PC-9 (cell line): ENCODE measurements around the gene FNDC3B. TPM values are rescaled to one million over a fixed set of nuclear protein-coding genes. Genes with fewer than 3 reads are reported as not detected.

Experiments
- BruUV-seq: library from RNA; stranded (reverse); fragments of 400-500 nt; replicated peaks from 2 replicates; lab custom pipeline; 2021; lab: Mats Ljungman, UMichigan
- CTCF ChIA-PET: fragments of 300-600 bp; sonication (Branson Sonifier 250); formaldehyde crosslinking; loops from one replicate; lab custom pipeline; 2022; ENCODE audit warnings: antibody characterized with exemption; lab: Charles Lee
- POLR2A ChIA-PET: fragments of 300-600 bp; sonication (Branson Sonifier 250); formaldehyde crosslinking; loops from one replicate; lab custom pipeline; 2022; ENCODE audit warnings: antibody characterized with exemption; ENCODE audit not compliant: unreplicated experiment; lab: Charles Lee
- DNase-seq, 2 experiments: peaks; one replicate each; pipeline versions ENCODE4 v3.0.0 to v3.0.0-alpha.2; 2015 to 2022; ENCODE audit warnings: mixed read lengths in 1 of 2
- H2AFZ ChIP-seq: fragments of 200-600 bp; sonication (generic); 2 replicates; pipeline ENCODE4 v1.8.1; 2017; ENCODE audit warnings: antibody characterized with exemption
- H3F3A ChIP-seq: fragments of 200-600 bp; sonication (generic); 2 replicates; pipeline ENCODE4 v1.8.1; 2017; ENCODE audit warnings: antibody characterized with exemption, mild to moderate bottlenecking, low read depth; ENCODE audit not compliant: insufficient read depth
- H3K27ac ChIP-seq: fragments of 200-600 bp; sonication (generic); 2 replicates; pipeline ENCODE4 v1.6.1; 2016; ENCODE audit warnings: mixed run types
- H3K27me3 ChIP-seq: fragments of 200-600 bp; sonication (generic); 2 replicates; pipeline ENCODE4 v1.6.1; 2016; ENCODE audit warnings: low read depth, mixed run types; ENCODE audit not compliant: insufficient read depth
- H3K36me3 ChIP-seq: fragments of 200-600 bp; sonication (generic); 2 replicates; pipeline ENCODE4 v1.6.1; 2016; ENCODE audit warnings: low read depth, mixed run types
- H3K4me1 ChIP-seq: fragments of 200-600 bp; sonication (generic); replicated peaks from 2 replicates; pipeline ENCODE4 v1.6.1; 2016; ENCODE audit warnings: mixed run types; ENCODE audit not compliant: insufficient read depth
- H3K4me2 ChIP-seq: fragments of 200-600 bp; sonication (generic); 2 replicates; pipeline ENCODE4 v1.6.1; 2017; ENCODE audit warnings: mixed run types
- H3K4me3 ChIP-seq: fragments of 200-600 bp; sonication (generic); 2 replicates; pipeline ENCODE4 v1.6.1; 2016; ENCODE audit warnings: mixed run types
- H3K79me2 ChIP-seq: fragments of 200-600 bp; sonication (generic); 2 replicates; pipeline ENCODE4 v1.6.1; 2017; ENCODE audit warnings: low read depth, mixed run types
- H3K9me2 ChIP-seq: fragments of 200-600 bp; sonication (generic); 2 replicates; pipeline ENCODE4 v1.8.1; 2017; ENCODE audit warnings: mild to moderate bottlenecking; ENCODE audit not compliant: insufficient read depth
- H3K9me3 ChIP-seq: fragments of 200-600 bp; sonication (generic); 2 replicates; pipeline ENCODE4 v1.8.1; 2016; ENCODE audit warnings: low read depth; ENCODE audit not compliant: insufficient read depth
- H4K20me1 ChIP-seq: fragments of 200-600 bp; sonication (generic); 2 replicates; pipeline ENCODE4 v1.8.1; 2017; ENCODE audit not compliant: insufficient read depth
- EZH2 ChIP-seq: fragments of 200-600 bp; sonication (generic); IDR thresholded peaks from 2 replicates; pipeline ENCODE4 v1.8.0; 2017; ENCODE audit warnings: antibody characterized with exemption, low read depth
- intact Hi-C: fragments of 100-400 bp; cut with micrococcal nuclease; formaldehyde crosslinking; loops from one replicate; pipeline ENCODE4 v1.10.0; 2022; ENCODE audit not compliant: unreplicated experiment
- total RNA-seq: library from RNA; stranded (reverse); gene quantifications from 2 replicates; pipeline ENCODE4 v1.2.3, GENCODE V29; 2021
- TF ChIP-seq, protein P1 (sequence below): fragments of 200-600 bp; sonication (generic); conservative IDR thresholded peaks from 2 replicates; pipeline ENCODE4 v1.6.1; 2017; ENCODE audit warnings: mixed run types, antibody characterized with exemption, mild to moderate bottlenecking, moderate library complexity

Gene FNDC3B
- total RNA-seq, 1 experiment from 2014 or later, result 106 TPM

GRCh38 chr3:172145031-172145686 lies 105.8 kb downstream of the FNDC3B start:
- peaks cover 10% of the 10 kb centered on the region; the same call in 1 of the 2 replicates for H4K20me1 ChIP-seq
- no peaks in the 10 kb centered on the region for H3K9me2 ChIP-seq
- no peak for DNase-seq
- ChIA-PET POLR2A (interaction anchor here (0.6 kb wide), 1 partner anchor 22 kb away, joined by 11 read pairs; no protein-coding TSS in a partner anchor), CTCF (interaction anchor here (0.6 kb wide), 1 partner anchor 140 kb away, joined by 4 read pairs; no protein-coding TSS in a partner anchor)
- H3K27me3 ChIP-seq, result no peaks in the 10 kb centered on the region
- peaks cover 65% of the 10 kb centered on the region for H3K4me1 ChIP-seq
- BruUV-seq, result no TSS peak
- no peak overlapping the region for H2AFZ ChIP-seq
- intact Hi-C loops, result no loop called here
- H3K4me3 ChIP-seq, result peak overlapping the region; percentile 7; the same call in 1 of the 2 replicates
- H3F3A ChIP-seq, result peaks cover 87% of the 10 kb centered on the region
- no peak overlapping the region for H3K27ac ChIP-seq
- peaks cover 28% of the 10 kb centered on the region for H3K9me3 ChIP-seq
- peaks cover 93% of the 10 kb centered on the region for H3K79me2 ChIP-seq
- peaks cover 63% of the 10 kb centered on the region for H3K36me3 ChIP-seq
- H3K4me2 ChIP-seq, result no peak overlapping the region
- TF ChIP-seq, protein P1, sequence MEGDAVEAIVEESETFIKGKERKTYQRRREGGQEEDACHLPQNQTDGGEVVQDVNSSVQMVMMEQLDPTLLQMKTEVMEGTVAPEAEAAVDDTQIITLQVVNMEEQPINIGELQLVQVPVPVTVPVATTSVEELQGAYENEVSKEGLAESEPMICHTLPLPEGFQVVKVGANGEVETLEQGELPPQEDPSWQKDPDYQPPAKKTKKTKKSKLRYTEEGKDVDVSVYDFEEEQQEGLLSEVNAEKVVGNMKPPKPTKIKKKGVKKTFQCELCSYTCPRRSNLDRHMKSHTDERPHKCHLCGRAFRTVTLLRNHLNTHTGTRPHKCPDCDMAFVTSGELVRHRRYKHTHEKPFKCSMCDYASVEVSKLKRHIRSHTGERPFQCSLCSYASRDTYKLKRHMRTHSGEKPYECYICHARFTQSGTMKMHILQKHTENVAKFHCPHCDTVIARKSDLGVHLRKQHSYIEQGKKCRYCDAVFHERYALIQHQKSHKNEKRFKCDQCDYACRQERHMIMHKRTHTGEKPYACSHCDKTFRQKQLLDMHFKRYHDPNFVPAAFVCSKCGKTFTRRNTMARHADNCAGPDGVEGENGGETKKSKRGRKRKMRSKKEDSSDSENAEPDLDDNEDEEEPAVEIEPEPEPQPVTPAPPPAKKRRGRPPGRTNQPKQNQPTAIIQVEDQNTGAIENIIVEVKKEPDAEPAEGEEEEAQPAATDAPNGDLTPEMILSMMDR, result no peak
- TF ChIP-seq EZH2, result no peak

DNA sequence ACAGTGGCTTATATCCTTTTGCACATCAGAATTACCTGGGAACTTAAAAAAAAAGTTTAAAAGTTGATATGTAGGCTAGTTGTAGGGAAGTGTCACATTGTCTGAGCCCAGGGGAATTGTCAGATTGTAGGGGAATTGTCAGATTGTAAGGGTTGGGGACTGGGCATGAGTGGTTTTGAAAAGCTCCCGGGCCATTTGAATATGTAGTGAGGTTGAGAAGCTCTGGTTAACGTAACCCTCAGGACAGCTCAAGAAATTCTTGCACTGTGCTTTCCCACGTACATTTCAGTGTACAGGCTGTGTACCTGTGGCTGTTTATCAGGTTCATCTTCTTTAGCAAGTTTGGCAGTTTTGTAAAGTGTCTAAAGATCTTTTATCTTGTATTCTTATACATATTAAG lies 107.0 kb downstream of the FNDC3B start:
- Histone ChIP-seq H4K20me1 (peaks cover 7% of the 10 kb centered on the region; the same call in 1 of the 2 replicates), H3F3A (peaks cover 89% of the 10 kb centered on the region), H3K36me3 (peaks cover 64% of the 10 kb centered on the region), H3K27me3 (no peaks in the 10 kb centered on the region), H3K4me2 (no peak overlapping the region), H3K79me2 (peaks cover 98% of the 10 kb centered on the region), H2AFZ (no peak overlapping the region), H3K9me3 (peaks cover 28% of the 10 kb centered on the region), H3K27ac (no peak overlapping the region), H3K4me3 (no peak overlapping the region), H3K4me1 (peaks cover 68% of the 10 kb centered on the region), H3K9me2 (no peaks in the 10 kb centered on the region)
- BruUV-seq, result no TSS peak
- CTCF ChIA-PET, result no interaction called here
- TF ChIP-seq EZH2, result no peak
- POLR2A ChIA-PET, result no interaction called here
- no peak for DNase-seq
- intact Hi-C loops, result no loop called here

DNA sequence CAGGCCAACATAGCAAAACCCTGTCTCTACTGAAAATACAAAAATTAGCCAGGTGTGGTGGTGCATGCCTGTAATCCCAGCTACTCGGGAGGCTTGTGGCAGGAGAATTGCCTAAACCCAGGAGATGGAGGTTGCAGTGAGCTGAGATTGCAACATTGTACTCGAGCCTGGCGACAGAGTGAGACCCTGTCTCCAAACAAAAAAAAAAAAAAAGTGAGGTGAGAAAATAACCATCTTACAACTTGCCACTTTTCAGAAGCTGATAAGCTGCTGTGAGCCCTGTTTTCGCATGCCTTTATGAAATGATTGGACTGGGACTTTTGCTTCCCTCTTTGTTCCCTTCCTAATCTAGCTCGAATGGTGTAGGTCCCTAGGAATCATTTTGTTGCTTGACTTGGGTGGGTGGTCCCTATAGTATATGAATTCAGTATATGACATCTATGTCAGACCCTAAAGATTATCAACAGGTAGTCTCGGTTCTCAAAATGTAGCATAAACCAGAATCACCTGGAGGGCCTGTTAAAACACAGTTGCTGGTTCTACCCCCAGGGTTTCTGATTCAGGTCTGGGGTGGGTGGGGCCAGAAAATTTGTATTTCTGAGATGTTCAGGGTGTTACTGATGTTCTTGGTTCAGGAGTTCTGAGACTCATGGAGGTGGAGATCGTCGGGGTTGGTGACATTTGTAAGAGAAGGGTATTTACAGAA lies 107.9 kb downstream of the FNDC3B start:
- no peak overlapping the region for H3K4me2 ChIP-seq
- TF ChIP-seq EZH2, result no peak
- TF ChIP-seq, protein P1, result no peak
- no peaks in the 10 kb centered on the region for H3K27me3 ChIP-seq
- H3K36me3 ChIP-seq, result peaks cover 69% of the 10 kb centered on the region
- H3K9me2 ChIP-seq, result no peaks in the 10 kb centered on the region
- ChIA-PET POLR2A (no interaction called here), CTCF (no interaction called here)
- H4K20me1 ChIP-seq, result peaks cover 10% of the 10 kb centered on the region; the same call in 1 of the 2 replicates
- peaks cover 89% of the 10 kb centered on the region for H3F3A ChIP-seq
- BruUV-seq, result TSS peak; percentile 7
- DNase-seq, result no peak
- intact Hi-C loops, result no loop called here
- H3K27ac ChIP-seq, result peak overlapping the region; percentile 46
- H2AFZ ChIP-seq, result no peak overlapping the region
- H3K4me3 ChIP-seq, result no peak overlapping the region
- H3K4me1 ChIP-seq, result peaks cover 68% of the 10 kb centered on the region
- H3K9me3 ChIP-seq, result peaks cover 27% of the 10 kb centered on the region
- H3K79me2 ChIP-seq, result peaks cover 98% of the 10 kb centered on the region
